Measurements from ENCODE around the gene PKNOX2. TPM values are rescaled to one million over a fixed set of nuclear protein-coding genes. Genes with fewer than 3 reads are reported as not detected.

The PKNOX2 gene
- total RNA-seq, 1 experiment from 2014 or later, result not detected

GRCh38 chr11:125173027-125173426 is 8.5 kb downstream of the PKNOX2 start:
- Histone ChIP-seq H3K4me1 (replicated peaks) (no peaks in the 10 kb centered on the region), H3K27me3 (replicated peaks) (no peaks in the 10 kb centered on the region), H3K27ac (no peak overlapping the region), H3K4me3 (no peak overlapping the region), H3K36me3 (no peaks in the 10 kb centered on the region), H3K9me3 (replicated peaks) (no peaks in the 10 kb centered on the region)
- DNase-seq (ENCODE audit: low read depth in 1 of 2, low spot score in 2 of 2), result no peak

- Histone ChIP-seq H3K4me1 (replicated peaks) (no peaks in the 10 kb centered on the region), H3K27ac (no peak overlapping the region), H3K9me3 (replicated peaks) (no peaks in the 10 kb centered on the region), H3K36me3 (no peaks in the 10 kb centered on the region), H3K4me3 (no peak overlapping the region), H3K27me3 (replicated peaks) (no peaks in the 10 kb centered on the region)
- no peak for DNase-seq (ENCODE audit: low read depth in 1 of 2, low spot score in 2 of 2)
These were observed 9.0 kb downstream of the PKNOX2 start for GRCh38 chr11:125173556-125173955.

- H3K4me1 ChIP-seq (replicated peaks), result no peaks in the 10 kb centered on the region
- H3K36me3 ChIP-seq, result no peaks in the 10 kb centered on the region
- H3K27ac ChIP-seq, result no peak overlapping the region
- no peak for DNase-seq (ENCODE audit: low read depth in 1 of 2, low spot score in 2 of 2)
- no peak overlapping the region for H3K4me3 ChIP-seq
- H3K27me3 ChIP-seq (replicated peaks), result no peaks in the 10 kb centered on the region
- no peaks in the 10 kb centered on the region for H3K9me3 ChIP-seq (replicated peaks)
These were observed 9.5 kb downstream of the PKNOX2 start for GRCh38 chr11:125174057-125174456.

- Histone ChIP-seq H3K4me1 (replicated peaks) (no peaks in the 10 kb centered on the region), H3K36me3 (no peaks in the 10 kb centered on the region), H3K4me3 (no peak overlapping the region), H3K27ac (no peak overlapping the region), H3K9me3 (replicated peaks) (no peaks in the 10 kb centered on the region), H3K27me3 (replicated peaks) (no peaks in the 10 kb centered on the region)
- DNase-seq (ENCODE audit: low read depth in 1 of 2, low spot score in 2 of 2), result no peak
These were observed 10.1 kb downstream of the PKNOX2 start for GRCh38 chr11:125174686-125175085.

- Histone ChIP-seq H3K27me3 (replicated peaks) (no peaks in the 10 kb centered on the region), H3K4me3 (no peak overlapping the region), H3K27ac (no peak overlapping the region), H3K9me3 (replicated peaks) (no peaks in the 10 kb centered on the region), H3K4me1 (replicated peaks) (no peaks in the 10 kb centered on the region), H3K36me3 (no peaks in the 10 kb centered on the region)
- DNase-seq (ENCODE audit: low read depth in 1 of 2, low spot score in 2 of 2), result no peak
These were observed 10.6 kb downstream of the PKNOX2 start for GRCh38 chr11:125175166-125175565.

GRCh38 chr11:125175896-125176575 is 11.5 kb downstream of the PKNOX2 start:
- no peak overlapping the region for H3K27ac ChIP-seq
- H3K27me3 ChIP-seq (replicated peaks), result no peaks in the 10 kb centered on the region
- no peaks in the 10 kb centered on the region for H3K9me3 ChIP-seq (replicated peaks)
- H3K4me1 ChIP-seq (replicated peaks), result no peaks in the 10 kb centered on the region
- no peaks in the 10 kb centered on the region for H3K36me3 ChIP-seq
- no peak overlapping the region for H3K4me3 ChIP-seq
- no peak for DNase-seq (ENCODE audit: low read depth in 1 of 2, low spot score in 2 of 2)

GRCh38 chr11:125176866-125177265 is 12.3 kb downstream of the PKNOX2 start:
- no peaks in the 10 kb centered on the region for H3K4me1 ChIP-seq (replicated peaks)
- H3K27me3 ChIP-seq (replicated peaks), result no peaks in the 10 kb centered on the region
- no peak overlapping the region for H3K27ac ChIP-seq
- DNase-seq (ENCODE audit: low read depth in 1 of 2, low spot score in 2 of 2), result no peak
- no peak overlapping the region for H3K4me3 ChIP-seq
- no peaks in the 10 kb centered on the region for H3K36me3 ChIP-seq
- no peaks in the 10 kb centered on the region for H3K9me3 ChIP-seq (replicated peaks)

- DNase-seq (ENCODE audit: low read depth in 1 of 2, low spot score in 2 of 2), result no peak
- Histone ChIP-seq H3K4me3 (no peak overlapping the region), H3K27me3 (replicated peaks) (no peaks in the 10 kb centered on the region), H3K36me3 (no peaks in the 10 kb centered on the region), H3K27ac (no peak overlapping the region), H3K4me1 (replicated peaks) (no peaks in the 10 kb centered on the region), H3K9me3 (replicated peaks) (no peaks in the 10 kb centered on the region)
These were observed 13.0 kb downstream of the PKNOX2 start for GRCh38 chr11:125177543-125177942.

GRCh38 chr11:125179346-125179745 is 14.8 kb downstream of the PKNOX2 start:
- H3K4me1 ChIP-seq (replicated peaks), result no peaks in the 10 kb centered on the region
- no peak overlapping the region for H3K4me3 ChIP-seq
- H3K27ac ChIP-seq, result no peak overlapping the region
- no peaks in the 10 kb centered on the region for H3K9me3 ChIP-seq (replicated peaks)
- no peaks in the 10 kb centered on the region for H3K27me3 ChIP-seq (replicated peaks)
- H3K36me3 ChIP-seq, result no peaks in the 10 kb centered on the region
- DNase-seq (ENCODE audit: low read depth in 1 of 2, low spot score in 2 of 2), result no peak

- no peak overlapping the region for H3K27ac ChIP-seq
- H3K27me3 ChIP-seq (replicated peaks), result no peaks in the 10 kb centered on the region
- no peaks in the 10 kb centered on the region for H3K4me1 ChIP-seq (replicated peaks)
- no peaks in the 10 kb centered on the region for H3K9me3 ChIP-seq (replicated peaks)
- no peak for DNase-seq (ENCODE audit: low read depth in 1 of 2, low spot score in 2 of 2)
- no peaks in the 10 kb centered on the region for H3K36me3 ChIP-seq
- H3K4me3 ChIP-seq, result no peak overlapping the region
These were observed 15.3 kb downstream of the PKNOX2 start for GRCh38 chr11:125179895-125180294.

GRCh38 chr11:125180413-125181305 is 16.1 kb downstream of the PKNOX2 start:
- Histone ChIP-seq H3K4me3 (no peak overlapping the region), H3K36me3 (no peaks in the 10 kb centered on the region), H3K27ac (no peak overlapping the region), H3K9me3 (replicated peaks) (no peaks in the 10 kb centered on the region), H3K27me3 (replicated peaks) (no peaks in the 10 kb centered on the region), H3K4me1 (replicated peaks) (no peaks in the 10 kb centered on the region)
- no peak for DNase-seq (ENCODE audit: low read depth in 1 of 2, low spot score in 2 of 2)

- no peaks in the 10 kb centered on the region for H3K36me3 ChIP-seq
- no peak overlapping the region for H3K4me3 ChIP-seq
- DNase-seq (ENCODE audit: low read depth in 1 of 2, low spot score in 2 of 2), result no peak
- H3K4me1 ChIP-seq (replicated peaks), result no peaks in the 10 kb centered on the region
- H3K27ac ChIP-seq, result no peak overlapping the region
- H3K9me3 ChIP-seq (replicated peaks), result no peaks in the 10 kb centered on the region
- H3K27me3 ChIP-seq (replicated peaks), result no peaks in the 10 kb centered on the region
These were observed 18.0 kb downstream of the PKNOX2 start for GRCh38 chr11:125182573-125182972.

GRCh38 chr11:125183641-125184040 is 19.1 kb downstream of the PKNOX2 start:
- Histone ChIP-seq H3K36me3 (no peaks in the 10 kb centered on the region), H3K27ac (no peak overlapping the region), H3K9me3 (replicated peaks) (no peaks in the 10 kb centered on the region), H3K4me3 (no peak overlapping the region), H3K27me3 (replicated peaks) (no peaks in the 10 kb centered on the region), H3K4me1 (replicated peaks) (no peaks in the 10 kb centered on the region)
- no peak for DNase-seq (ENCODE audit: low read depth in 1 of 2, low spot score in 2 of 2)

GRCh38 chr11:125188021-125188420 is 23.5 kb downstream of the PKNOX2 start:
- no peaks in the 10 kb centered on the region for H3K27me3 ChIP-seq (replicated peaks)
- H3K4me3 ChIP-seq, result no peak overlapping the region
- H3K4me1 ChIP-seq (replicated peaks), result no peaks in the 10 kb centered on the region
- no peaks in the 10 kb centered on the region for H3K36me3 ChIP-seq
- DNase-seq (ENCODE audit: low read depth in 1 of 2, low spot score in 2 of 2), result no peak
- H3K27ac ChIP-seq, result no peak overlapping the region
- no peaks in the 10 kb centered on the region for H3K9me3 ChIP-seq (replicated peaks)

Measured in SJSA1 (cell line).